ENCODE results near the gene HMG20B.

DNA sequence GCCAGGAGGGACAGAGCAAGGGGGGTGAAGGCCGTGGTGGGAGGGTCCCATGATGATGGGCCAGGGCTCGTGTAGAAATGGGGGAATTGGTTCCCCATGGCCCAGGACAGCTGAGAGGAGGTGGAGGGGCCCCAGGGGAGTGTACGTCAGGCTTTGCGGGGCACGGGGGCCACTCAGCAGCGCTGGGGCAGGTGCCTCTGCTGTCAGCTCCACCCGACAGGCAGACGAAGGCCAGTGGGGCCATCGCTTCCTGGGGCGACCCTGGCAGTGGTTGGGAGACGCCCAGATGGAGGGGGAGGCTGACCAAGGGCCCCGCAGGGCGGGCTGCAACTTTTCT lies 35.7 kb upstream of the HMG20B start:
- TF ChIP-seq, protein P1, sequence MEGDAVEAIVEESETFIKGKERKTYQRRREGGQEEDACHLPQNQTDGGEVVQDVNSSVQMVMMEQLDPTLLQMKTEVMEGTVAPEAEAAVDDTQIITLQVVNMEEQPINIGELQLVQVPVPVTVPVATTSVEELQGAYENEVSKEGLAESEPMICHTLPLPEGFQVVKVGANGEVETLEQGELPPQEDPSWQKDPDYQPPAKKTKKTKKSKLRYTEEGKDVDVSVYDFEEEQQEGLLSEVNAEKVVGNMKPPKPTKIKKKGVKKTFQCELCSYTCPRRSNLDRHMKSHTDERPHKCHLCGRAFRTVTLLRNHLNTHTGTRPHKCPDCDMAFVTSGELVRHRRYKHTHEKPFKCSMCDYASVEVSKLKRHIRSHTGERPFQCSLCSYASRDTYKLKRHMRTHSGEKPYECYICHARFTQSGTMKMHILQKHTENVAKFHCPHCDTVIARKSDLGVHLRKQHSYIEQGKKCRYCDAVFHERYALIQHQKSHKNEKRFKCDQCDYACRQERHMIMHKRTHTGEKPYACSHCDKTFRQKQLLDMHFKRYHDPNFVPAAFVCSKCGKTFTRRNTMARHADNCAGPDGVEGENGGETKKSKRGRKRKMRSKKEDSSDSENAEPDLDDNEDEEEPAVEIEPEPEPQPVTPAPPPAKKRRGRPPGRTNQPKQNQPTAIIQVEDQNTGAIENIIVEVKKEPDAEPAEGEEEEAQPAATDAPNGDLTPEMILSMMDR (IDR thresholded peaks at IDR 0.05 in 2 of 3, conservative IDR thresholded peaks at IDR 0.05 in 1 of 3; ENCODE audit: borderline replicate concordance in 1 of 3, insufficient read depth in 1 of 3, low read depth in 2 of 3, low read length in 2 of 3): no peak
- TF ChIP-seq POLR2A (IDR thresholded peaks at IDR 0.05; ENCODE audit: borderline replicate concordance, extremely low read depth, insufficient read depth, insufficient read length): no peak
- no peak for TF ChIP-seq SRF (IDR thresholded peaks at IDR 0.05; ENCODE audit: low read depth)
- no peak for TF ChIP-seq YY1 (IDR thresholded peaks at IDR 0.05; ENCODE audit: extremely low read depth, insufficient replicate concordance, low read depth, low read length)
- no peak for TF ChIP-seq JUND (IDR thresholded peaks at IDR 0.05)
- TF ChIP-seq, protein P2, sequence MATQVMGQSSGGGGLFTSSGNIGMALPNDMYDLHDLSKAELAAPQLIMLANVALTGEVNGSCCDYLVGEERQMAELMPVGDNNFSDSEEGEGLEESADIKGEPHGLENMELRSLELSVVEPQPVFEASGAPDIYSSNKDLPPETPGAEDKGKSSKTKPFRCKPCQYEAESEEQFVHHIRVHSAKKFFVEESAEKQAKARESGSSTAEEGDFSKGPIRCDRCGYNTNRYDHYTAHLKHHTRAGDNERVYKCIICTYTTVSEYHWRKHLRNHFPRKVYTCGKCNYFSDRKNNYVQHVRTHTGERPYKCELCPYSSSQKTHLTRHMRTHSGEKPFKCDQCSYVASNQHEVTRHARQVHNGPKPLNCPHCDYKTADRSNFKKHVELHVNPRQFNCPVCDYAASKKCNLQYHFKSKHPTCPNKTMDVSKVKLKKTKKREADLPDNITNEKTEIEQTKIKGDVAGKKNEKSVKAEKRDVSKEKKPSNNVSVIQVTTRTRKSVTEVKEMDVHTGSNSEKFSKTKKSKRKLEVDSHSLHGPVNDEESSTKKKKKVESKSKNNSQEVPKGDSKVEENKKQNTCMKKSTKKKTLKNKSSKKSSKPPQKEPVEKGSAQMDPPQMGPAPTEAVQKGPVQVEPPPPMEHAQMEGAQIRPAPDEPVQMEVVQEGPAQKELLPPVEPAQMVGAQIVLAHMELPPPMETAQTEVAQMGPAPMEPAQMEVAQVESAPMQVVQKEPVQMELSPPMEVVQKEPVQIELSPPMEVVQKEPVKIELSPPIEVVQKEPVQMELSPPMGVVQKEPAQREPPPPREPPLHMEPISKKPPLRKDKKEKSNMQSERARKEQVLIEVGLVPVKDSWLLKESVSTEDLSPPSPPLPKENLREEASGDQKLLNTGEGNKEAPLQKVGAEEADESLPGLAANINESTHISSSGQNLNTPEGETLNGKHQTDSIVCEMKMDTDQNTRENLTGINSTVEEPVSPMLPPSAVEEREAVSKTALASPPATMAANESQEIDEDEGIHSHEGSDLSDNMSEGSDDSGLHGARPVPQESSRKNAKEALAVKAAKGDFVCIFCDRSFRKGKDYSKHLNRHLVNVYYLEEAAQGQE (IDR thresholded peaks at IDR 0.05; ENCODE audit: low read depth): no peak
- TF ChIP-seq EZH2 (IDR thresholded peaks at IDR 0.05): no peak

All from HCT116 (cell line).